Spleen (tissue), 11 donors: Measurements from ENCODE around the gene ZBTB32. TPM values are rescaled to one million over a fixed set of nuclear protein-coding genes. Genes with fewer than 3 reads are reported as not detected.

Experiments used
- DNase-seq: peaks from one replicate; pipeline ENCODE4 v3.0.0-alpha.2; 2020
- H3K27ac ChIP-seq, 8 donors: fragments of 200-600 bp; sonication (generic) in 7 of 8; 1 replicate in 4 of 8; 2 replicates in 4 of 8; pipeline versions ENCODE4 v1.5.0 to v1.8.0; 2016 to 2021; ENCODE audit warnings: inconsistent platforms in 4 of 8, mild to moderate bottlenecking in 4 of 8, moderate library complexity in 1 of 8
- H3K27me3 ChIP-seq, 7 donors: fragments of 200-600 bp; sonication (generic) in 6 of 7; replicated peaks in 1 of 7; 1 replicate in 4 of 7; 2 replicates in 3 of 7; pipeline versions ENCODE4 v1.5.0 to v1.8.0; 2016 to 2021; ENCODE audit warnings: inconsistent platforms in 3 of 7, mild to moderate bottlenecking in 1 of 7
- H3K36me3 ChIP-seq, 6 donors: fragments of 200-600 bp; sonication (generic) in 5 of 6; 1 replicate in 4 of 6; 2 replicates in 2 of 6; pipeline versions ENCODE4 v1.5.0 to v1.8.0; 2016 to 2021; ENCODE audit warnings: inconsistent platforms in 2 of 6
- H3K4me1 ChIP-seq, 6 donors: fragments of 200-600 bp; sonication (generic) in 5 of 6; 1 replicate in 3 of 6; 2 replicates in 3 of 6; pipeline versions ENCODE4 v1.5.0 to v1.8.0; 2016 to 2021; ENCODE audit warnings: inconsistent platforms in 3 of 6
- H3K4me3 ChIP-seq, 8 donors: fragments of 200-600 bp; sonication (generic) in 7 of 8; 1 replicate in 4 of 8; 2 replicates in 4 of 8; pipeline versions ENCODE4 v1.5.0 to v1.8.0; 2016 to 2021; ENCODE audit warnings: inconsistent platforms in 4 of 8, mild to moderate bottlenecking in 4 of 8, moderate library complexity in 2 of 8
- H3K9me3 ChIP-seq, 8 donors: fragments of 200-600 bp; sonication (generic) in 7 of 8; 1 replicate in 4 of 8; 2 replicates in 4 of 8; pipeline versions ENCODE4 v1.5.0 to v1.8.0; 2016 to 2021; ENCODE audit warnings: inconsistent platforms in 4 of 8
- POLR2A ChIP-seq, 3 donors: fragments of 450-650 bp; IDR thresholded peaks; one replicate each; pipeline ENCODE4 v1.5.1; 2017; ENCODE audit warnings: antibody characterized with exemption in 3 of 3, mild to moderate bottlenecking in 1 of 3
- POLR2AphosphoS5 ChIP-seq, 3 donors: sonication (generic); formaldehyde crosslinking; IDR thresholded peaks; one replicate each; pipeline ENCODE4 v1.5.1; 2017; ENCODE audit warnings: antibody characterized with exemption in 3 of 3
- WGBS, 5 donors: extraction: QIAGEN DNeasy Blood & Tissue Kit in 3 of 5; methylation state at CpG; one replicate each; pipeline versions ENCODE4 v1.1.5 to v1.1.7; 2013 to 2018; 5-methylcytosine and 5-hydroxymethylcytosine counted together
- intact Hi-C: fragments of 100-400 bp; cut with DNase I; formaldehyde crosslinking; loops from one replicate; pipeline ENCODE4 v1.15.0; 2023; ENCODE audit warnings: low total_unique reads
- polyA plus RNA-seq, 3 donors: library from polyadenylated mRNA; stranded (reverse); fragments of 200-250 nt; gene quantifications; one replicate each; pipeline ENCODE4 v1.2.1, GENCODE V29; 2013
- total RNA-seq, 7 donors: library from RNA; depleted of rRNA in 3 of 7; stranded (reverse); fragments of >200 nt in 3 of 7; fragmentation: NEBNext Ultra II Directional in 4 of 7; extraction: Animal tissue kit (Norgen Biotek cat#: 25700) in 4 of 7; gene quantifications; one replicate each; pipeline versions ENCODE4 v1.1.0 to v1.2.1, GENCODE V29; 2016 to 2021
- TF ChIP-seq, protein P1 (sequence below), 11 experiments: fragments of 200-600 bp in 7 of 11; fragments of 450-650 bp in 4 of 11; sonication (generic) in 4 of 11; IDR thresholded peaks in 8 of 11; conservative IDR thresholded peaks in 3 of 11; 1 replicate in 7 of 11; 2 replicates in 4 of 11; pipeline versions ENCODE4 v1.4.0 to v1.8.0; 2016 to 2021; ENCODE audit warnings: antibody characterized with exemption in 11 of 11, inconsistent platforms in 4 of 11, mild to moderate bottlenecking in 1 of 11
- donor health status: healthy with polysubstance abuse.
- donor health status: DM: no; HTN: no; CAD: no; lungs with moderate emphysema.
- donor health status: DM: no; HTN: no; CAD: no.
- donor health status: Bipolar disorder and iron deficiency.
- donor health status: healthy.
- donor health status: DM: no; HTN: no; CAD: no.
- donor health status: DM: yes; HTN: yes; CAD: no.

ZBTB32 gene
- total and polyA plus RNA-seq, 10 donors = 2.5 to 8.2 (median 4.2) TPM

DNA sequence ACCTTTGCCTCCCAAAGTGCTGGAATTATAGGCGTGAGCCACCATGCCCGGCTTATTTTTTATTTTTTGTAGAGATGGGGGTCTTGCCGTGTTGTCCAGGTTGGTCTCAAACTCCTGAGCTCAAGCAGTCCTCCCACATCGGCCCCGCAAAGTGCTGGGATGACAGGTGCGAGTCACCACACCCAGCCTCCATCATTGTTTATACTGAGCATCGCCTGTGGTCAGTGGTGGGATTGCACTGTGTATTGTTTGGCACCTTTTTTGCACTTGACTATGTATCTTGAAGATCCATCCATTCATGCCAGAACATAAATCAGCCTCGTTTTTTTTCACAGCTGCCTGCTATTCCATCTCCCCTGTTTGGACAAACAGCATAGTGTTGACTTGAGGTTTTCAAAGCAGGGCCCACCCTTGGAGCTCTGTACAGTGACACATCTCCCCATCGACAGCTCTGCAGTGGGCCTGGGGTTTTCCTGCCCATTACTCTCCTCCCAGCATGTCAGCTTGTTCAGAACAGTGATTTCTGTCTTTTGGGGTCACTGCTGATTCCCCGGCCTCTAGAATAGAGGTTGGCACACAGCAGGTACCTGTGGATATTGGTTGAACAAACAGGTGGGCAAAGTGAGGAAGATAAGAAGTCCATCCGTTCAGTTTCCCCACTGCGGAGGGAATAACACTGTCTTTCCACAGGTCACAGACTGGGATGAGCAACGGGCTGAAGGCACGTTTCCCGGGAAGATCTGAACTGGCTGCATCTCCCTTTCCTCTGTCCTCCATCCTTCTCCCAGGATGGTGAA is 46.3 kb upstream of the ZBTB32 start:
- Histone ChIP-seq H3K9me3 (no peaks in the 10 kb centered on the region), H3K27ac (no peak overlapping the region), H3K36me3 (peaks cover 2 to 100% (median 75%) of the 10 kb centered on the region in 6 donors), H3K4me1 (no peaks in the 10 kb centered on the region), H3K4me3 (no peak overlapping the region), H3K27me3 (no peaks in the 10 kb centered on the region)
- intact Hi-C loops = no loop called here
- TF ChIP-seq POLR2AphosphoS5 (IDR thresholded peaks at IDR 0.05) (no peak), POLR2A (IDR thresholded peaks at IDR 0.05) (no peak)
- TF ChIP-seq, protein P1, sequence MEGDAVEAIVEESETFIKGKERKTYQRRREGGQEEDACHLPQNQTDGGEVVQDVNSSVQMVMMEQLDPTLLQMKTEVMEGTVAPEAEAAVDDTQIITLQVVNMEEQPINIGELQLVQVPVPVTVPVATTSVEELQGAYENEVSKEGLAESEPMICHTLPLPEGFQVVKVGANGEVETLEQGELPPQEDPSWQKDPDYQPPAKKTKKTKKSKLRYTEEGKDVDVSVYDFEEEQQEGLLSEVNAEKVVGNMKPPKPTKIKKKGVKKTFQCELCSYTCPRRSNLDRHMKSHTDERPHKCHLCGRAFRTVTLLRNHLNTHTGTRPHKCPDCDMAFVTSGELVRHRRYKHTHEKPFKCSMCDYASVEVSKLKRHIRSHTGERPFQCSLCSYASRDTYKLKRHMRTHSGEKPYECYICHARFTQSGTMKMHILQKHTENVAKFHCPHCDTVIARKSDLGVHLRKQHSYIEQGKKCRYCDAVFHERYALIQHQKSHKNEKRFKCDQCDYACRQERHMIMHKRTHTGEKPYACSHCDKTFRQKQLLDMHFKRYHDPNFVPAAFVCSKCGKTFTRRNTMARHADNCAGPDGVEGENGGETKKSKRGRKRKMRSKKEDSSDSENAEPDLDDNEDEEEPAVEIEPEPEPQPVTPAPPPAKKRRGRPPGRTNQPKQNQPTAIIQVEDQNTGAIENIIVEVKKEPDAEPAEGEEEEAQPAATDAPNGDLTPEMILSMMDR (IDR thresholded peaks at IDR 0.05 in 8 of 11, conservative IDR thresholded peaks at IDR 0.05 in 3 of 11) = no peak
- 88 to 96% (median 94%) methylated on average over 15 of the region's 15 CpGs for WGBS, 5 donors
- DNase-seq = no peak

DNA sequence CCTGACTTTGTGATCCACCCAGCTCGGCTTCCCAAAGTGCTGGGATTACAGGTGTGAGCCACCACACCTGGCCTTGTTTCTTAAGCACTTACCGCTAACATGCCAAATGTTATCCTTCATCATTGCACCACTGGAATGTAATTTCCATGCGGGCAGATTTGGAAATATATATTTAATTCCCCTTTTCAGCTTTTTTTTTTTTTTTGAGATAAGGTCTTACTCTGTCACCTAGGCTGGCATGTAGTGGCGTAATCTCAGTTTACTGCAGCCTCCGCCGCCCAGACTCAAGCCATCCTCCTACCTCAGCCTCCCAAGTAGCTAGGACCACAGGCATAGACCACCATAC is 42.4 kb upstream of the ZBTB32 start:
- Histone ChIP-seq H3K9me3 (no peaks in the 10 kb centered on the region), H3K4me3 (no peak overlapping the region), H3K27ac (no peak overlapping the region), H3K4me1 (no peaks in the 10 kb centered on the region), H3K27me3 (no peaks in the 10 kb centered on the region), H3K36me3 (peaks cover 0 to 92% (median 38%) of the 10 kb centered on the region in 6 donors)
- no peak for TF ChIP-seq POLR2AphosphoS5 (IDR thresholded peaks at IDR 0.05)
- TF ChIP-seq, protein P1 (IDR thresholded peaks at IDR 0.05 in 8 of 11, conservative IDR thresholded peaks at IDR 0.05 in 3 of 11) = no peak
- TF ChIP-seq POLR2A (IDR thresholded peaks at IDR 0.05) = no peak
- intact Hi-C loops = no loop called here
- 86 to 94% (median 91%) methylated on average over 6 of the region's 6 CpGs for WGBS, 5 donors
- no peak for DNase-seq

DNA sequence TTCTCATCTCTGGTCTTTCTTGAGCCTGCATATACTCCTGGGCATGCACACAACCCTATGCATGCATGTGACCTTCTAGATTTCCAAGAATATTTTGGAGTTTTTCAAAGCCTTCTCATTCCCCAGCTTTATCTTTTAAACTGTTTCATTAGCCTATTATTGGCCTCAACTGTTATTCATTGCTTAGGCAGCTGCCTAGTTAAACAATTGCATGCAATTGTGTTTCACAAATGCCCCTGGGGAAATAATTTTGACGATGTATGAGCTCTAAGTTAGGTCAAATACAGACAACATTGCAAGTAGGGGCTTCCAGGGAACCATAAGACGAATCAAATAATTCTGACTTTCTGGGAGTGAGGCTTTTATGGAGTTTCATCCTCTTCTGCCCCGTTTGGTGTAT is 40.4 kb upstream of the ZBTB32 start:
- H3K27me3 ChIP-seq = no peaks in the 10 kb centered on the region
- H3K4me1 ChIP-seq = no peaks in the 10 kb centered on the region
- no peak overlapping the region for H3K27ac ChIP-seq
- DNase-seq = no peak
- intact Hi-C loops = no loop called here
- TF ChIP-seq POLR2A (IDR thresholded peaks at IDR 0.05) = no peak
- TF ChIP-seq, protein P1 (IDR thresholded peaks at IDR 0.05 in 8 of 11, conservative IDR thresholded peaks at IDR 0.05 in 3 of 11) = no peak
- no peak for TF ChIP-seq POLR2AphosphoS5 (IDR thresholded peaks at IDR 0.05)
- H3K36me3 ChIP-seq = peaks cover 0 to 72% (median 18%) of the 10 kb centered on the region in 6 donors
- H3K9me3 ChIP-seq = no peaks in the 10 kb centered on the region
- H3K4me3 ChIP-seq = no peak overlapping the region
- WGBS, 5 donors = 74 to 94% (median 90%) methylated on average over 3 of the region's 3 CpGs

DNA sequence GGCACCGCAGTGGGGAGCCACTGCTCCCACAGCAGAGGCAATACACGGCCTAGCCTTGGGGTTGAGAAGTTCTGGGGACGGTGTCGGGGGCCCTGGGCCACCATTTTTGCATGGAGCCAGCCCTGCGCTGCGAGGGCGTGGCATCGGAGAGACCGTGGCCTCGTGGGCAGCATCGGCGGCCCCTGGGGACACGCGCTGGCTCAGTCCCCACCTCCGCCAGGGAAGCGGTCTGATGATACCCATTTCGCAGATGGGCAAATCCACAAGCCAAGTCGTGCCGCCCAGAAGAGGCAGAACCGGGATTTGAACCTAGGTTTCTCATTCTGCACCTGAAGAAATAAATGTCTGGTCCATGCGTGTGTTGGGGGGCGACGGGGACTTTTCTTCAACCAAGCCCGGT is 39.2 kb upstream of the ZBTB32 start:
- DNase-seq = no peak
- Histone ChIP-seq H3K4me1 (no peaks in the 10 kb centered on the region), H3K36me3 (peaks cover 0 to 60% (median 7%) of the 10 kb centered on the region in 6 donors), H3K27me3 (peaks cover 0 to 8% (median 0%) of the 10 kb centered on the region in 7 donors), H3K27ac (no peak overlapping the region), H3K9me3 (no peaks in the 10 kb centered on the region), H3K4me3 (no peak overlapping the region)
- TF ChIP-seq POLR2AphosphoS5 (IDR thresholded peaks at IDR 0.05) = peak in 1 of 3 donors; percentile 43
- TF ChIP-seq, protein P1 (IDR thresholded peaks at IDR 0.05 in 8 of 11, conservative IDR thresholded peaks at IDR 0.05 in 3 of 11) = no peak
- intact Hi-C loops = no loop called here
- WGBS, 5 donors = 89 to 96% (median 96%) methylated on average over 24 of the region's 24 CpGs
